SU-DHL-6 (cell line): ENCODE measurements around the gene RAB11FIP3.

Experiments used
- CTCF ChIP-seq: fragments of 200-600 bp; sonication (generic); IDR thresholded peaks from one replicate; pipeline ENCODE4 v1.5.1; 2017; ENCODE audit warnings: antibody characterized with exemption, mild to moderate bottlenecking, low read length, moderate library complexity; ENCODE audit not compliant: insufficient read depth, poor library complexity, severe bottlenecking
- EZH2phosphoT487 ChIP-seq: fragments of 200-600 bp; sonication (generic), shearing (Covaris generic); conservative IDR thresholded peaks from 2 replicates; pipeline ENCODE4 v1.6.1; 2018; ENCODE audit warnings: mild to moderate bottlenecking, antibody characterized with exemption, low read length, moderate library complexity, mixed read lengths

DNA sequence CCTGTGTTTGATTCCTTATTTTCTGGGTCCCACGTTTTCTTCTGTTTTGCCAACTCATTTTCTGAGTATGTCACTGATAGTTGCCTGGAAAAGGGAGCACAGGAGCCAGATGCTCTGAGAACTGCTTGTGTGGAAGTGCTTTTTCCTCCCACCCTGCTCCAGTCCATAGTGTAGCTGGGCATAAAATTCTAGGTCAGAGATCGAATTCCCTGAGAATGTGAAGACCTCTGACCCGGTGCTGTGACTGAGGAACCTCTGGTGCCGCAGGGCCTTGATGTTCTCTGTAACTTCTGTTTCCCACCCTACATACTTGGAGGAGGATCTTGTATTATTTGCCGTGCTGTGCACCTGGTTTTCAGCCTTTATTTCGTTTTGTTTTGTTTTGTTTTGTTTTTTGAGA is 82.5 kb downstream of the RAB11FIP3 start:
- no peak for TF ChIP-seq CTCF
- TF ChIP-seq EZH2phosphoT487: no peak
